Hindlimb muscle (tissue), 1 donor: ENCODE measurements around the gene FDXR. TPM values are rescaled to one million over a fixed set of nuclear protein-coding genes. Genes with fewer than 3 reads are reported as not detected.
"Not testable (repeated sequence)": the region's sequence is repeated elsewhere in the genome, so short reads cannot be mapped to it uniquely, and the experiment has no call there.

Experiments
- DNase-seq: peaks from one replicate; pipeline ENCODE4 v3.0.0-alpha.2; 2013
- polyA plus RNA-seq: library from polyadenylated mRNA; unstranded; fragments of 120-200 nt; gene quantifications from one replicate; pipeline ENCODE4 v1.2.1, GENCODE V29; 2013; ENCODE audit not compliant: insufficient read length

FDXR gene
- 2.5 TPM for polyA plus RNA-seq

- DNase-seq, result no peak
Measured at GRCh38 chr17:74872313-74873036, at the start of gene FDXR. FDXR (minus strand) TSS chr17:74872994; CDS start chr17:74872944, 50 bp downstream.

GRCh38 chr17:74922172-74922571 lies 49.4 kb upstream of the FDXR start:
- no peak for DNase-seq

DNA sequence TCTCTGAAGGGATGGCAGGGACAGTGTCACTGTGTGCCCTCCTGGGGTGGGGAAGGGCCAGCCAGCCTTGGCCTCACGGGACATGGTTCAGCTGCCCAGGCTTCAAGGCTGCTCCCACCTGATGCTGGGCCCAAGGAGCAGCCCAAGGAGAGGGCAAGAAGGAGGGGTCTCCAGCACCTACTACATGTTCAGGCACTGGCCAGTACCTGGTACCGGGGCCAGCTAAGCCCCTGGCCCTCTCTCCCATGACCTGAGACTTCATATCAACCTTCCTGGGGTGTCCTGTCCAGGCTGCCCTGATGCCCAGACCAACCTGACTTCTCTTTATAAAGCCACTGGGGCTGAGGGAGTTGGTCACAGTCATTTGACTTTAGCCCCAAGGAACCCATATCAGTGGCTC lies 49.0 kb upstream of the FDXR start:
- DNase-seq, result no peak

DNA sequence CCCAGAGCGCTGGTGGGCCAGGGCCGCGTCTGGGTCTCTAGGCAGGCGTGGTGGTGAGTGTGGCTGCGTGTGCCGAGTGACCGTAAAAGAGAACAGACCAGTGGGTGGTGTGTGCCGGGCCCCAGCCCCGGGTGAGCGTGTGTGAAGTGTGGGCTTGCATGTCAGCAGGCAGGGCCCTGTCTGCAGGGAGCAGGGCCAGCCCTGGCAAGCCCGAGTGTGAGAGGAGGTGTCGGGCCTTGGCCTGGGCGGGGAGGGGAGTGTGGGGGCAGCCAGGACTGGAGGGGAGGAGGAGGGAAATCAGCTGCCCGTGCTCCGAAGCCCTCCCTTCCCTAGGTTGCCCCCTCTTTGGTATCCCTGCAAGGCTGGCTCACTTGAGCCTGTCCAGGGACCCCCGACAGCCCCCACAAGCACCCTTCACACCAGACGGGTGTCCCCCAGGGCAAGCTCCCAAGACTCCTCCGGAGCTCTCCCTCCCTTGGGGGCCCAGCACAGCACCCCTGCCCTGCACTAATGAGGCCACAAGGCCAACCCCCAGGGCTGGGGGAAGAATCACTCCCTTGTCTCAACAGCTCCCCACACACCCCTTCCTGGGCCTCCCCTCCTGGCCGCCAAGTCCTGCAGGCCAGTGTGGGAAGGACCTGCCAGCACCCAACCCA lies 48.4 kb upstream of the FDXR start:
- DNase-seq, result no peak

DNA sequence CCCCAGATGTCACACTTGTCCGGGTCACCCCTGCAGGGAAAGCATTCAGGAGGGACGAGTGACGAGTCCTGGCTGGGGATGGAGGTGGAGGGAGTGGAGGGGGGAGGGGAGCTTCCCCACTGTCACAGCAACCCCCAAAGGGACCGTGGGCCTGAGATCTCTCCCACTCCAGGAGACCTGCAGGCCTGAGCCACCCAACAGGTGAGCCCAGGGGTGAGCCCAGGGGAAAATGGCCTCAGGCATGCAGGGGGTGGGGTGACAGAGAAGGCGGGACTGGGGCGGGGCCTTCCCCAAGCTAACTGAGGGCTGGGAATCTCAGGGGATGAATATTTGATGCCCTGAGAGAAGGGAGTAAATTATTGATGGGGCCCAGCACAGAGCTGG lies 47.8 kb upstream of the FDXR start:
- no peak for DNase-seq

- no peak for DNase-seq
Measured at GRCh38 chr17:74920306-74920620, 47.5 kb upstream of the FDXR start.

DNA sequence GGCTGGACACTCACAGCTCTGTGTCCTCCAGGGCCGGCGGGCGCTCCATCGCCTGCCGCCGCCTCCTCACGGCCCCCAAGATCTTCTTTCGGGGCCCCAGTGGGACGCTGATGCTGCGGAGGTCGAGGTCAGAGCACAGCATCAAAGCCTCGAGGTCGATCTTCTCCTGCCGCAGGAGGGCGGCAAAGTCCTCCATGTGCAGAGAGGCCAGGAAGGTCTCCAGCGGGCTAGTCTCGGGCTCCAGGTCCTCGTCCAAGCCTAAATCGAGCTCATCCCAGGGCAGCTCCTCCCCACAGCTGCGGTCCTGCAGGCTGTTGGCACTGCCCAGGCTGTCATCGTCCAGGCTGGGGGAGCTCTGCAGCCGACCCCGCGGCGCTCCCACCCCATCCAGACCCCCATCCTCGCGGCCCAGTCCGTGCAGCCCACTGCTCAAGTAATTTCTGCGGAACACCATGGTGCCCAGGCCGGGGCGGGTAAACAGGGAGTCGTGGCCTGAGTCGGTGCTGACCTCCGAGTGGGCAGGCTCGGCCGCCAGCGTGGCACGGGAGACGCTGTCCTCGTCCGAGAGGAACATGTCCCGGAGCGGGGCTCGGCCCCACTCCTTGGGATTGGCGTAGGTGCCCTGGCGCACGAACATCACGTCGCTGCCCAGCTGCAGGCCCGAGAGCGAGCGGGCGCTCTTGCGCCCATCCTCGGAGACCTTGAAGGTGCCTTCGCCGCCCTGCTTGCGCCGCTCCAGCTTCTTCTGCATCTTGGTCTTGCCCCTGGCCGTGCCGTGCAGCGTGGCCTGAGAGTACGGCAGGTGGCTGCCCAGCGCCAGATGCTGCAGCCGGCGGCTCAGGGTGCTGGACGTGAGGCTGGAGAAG lies 46.9 kb upstream of the FDXR start:
- no peak for DNase-seq

GRCh38 chr17:74918906-74919305 lies 46.1 kb upstream of the FDXR start:
- DNase-seq, result no peak

GRCh38 chr17:74917430-74917829 lies 44.6 kb upstream of the FDXR start:
- DNase-seq, result no peak

GRCh38 chr17:74916851-74917199 lies 44.0 kb upstream of the FDXR start:
- DNase-seq, result no peak

- DNase-seq, result no peak
Measured at GRCh38 chr17:74916136-74916850, 43.5 kb upstream of the FDXR start.

DNA sequence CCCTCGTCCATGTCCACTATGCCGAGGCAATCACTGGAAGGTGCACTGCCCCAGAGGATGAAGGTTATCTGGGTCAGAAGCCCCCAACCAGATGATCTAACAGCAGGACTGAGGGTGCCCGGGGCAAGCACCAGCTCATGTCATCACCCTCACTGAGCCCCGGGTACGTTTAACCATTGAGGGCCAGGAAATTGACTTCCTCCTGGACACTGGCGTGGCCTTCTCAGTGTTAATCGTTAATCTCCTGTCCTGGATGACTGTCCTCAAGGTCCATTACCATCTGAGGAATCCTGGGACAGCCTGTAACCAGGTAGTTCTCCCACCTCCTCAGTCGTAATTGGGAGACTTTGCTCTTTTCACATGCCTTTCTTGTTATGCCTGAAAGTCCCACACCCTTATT lies 38.6 kb upstream of the FDXR start:
- DNase-seq, result not testable (repeated sequence)

- DNase-seq, result not testable (repeated sequence)
Measured at GRCh38 chr17:74909097-74909496, 36.3 kb upstream of the FDXR start.

GRCh38 chr17:74907012-74907411 lies 34.2 kb upstream of the FDXR start:
- no peak for DNase-seq

DNA sequence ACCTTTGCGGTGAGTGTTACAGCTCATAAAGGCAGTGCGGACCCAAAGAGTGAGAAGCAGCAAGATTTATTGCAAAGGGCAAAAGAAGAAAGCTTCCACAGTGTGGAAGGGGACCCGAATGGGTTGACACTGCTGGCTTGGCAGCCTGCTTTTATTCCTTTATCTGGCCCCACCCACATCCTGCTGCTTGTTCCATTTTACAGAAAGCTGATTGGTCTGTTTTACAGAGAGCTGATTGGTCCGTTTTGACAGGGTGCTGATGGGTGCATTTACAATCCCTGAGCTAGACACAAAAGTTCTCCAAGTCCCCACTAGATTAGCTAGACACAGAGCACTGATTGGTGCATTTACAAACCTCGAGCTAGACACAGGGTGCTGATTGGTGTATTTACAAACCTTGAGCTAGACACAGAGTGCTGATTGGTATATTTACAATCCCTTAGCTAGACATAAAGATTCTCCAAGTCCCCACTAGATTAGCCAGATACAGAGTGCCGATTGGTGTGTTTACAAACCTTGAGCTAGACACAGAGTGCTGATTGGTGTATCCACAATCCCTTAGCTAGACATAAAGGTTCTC lies 33.5 kb upstream of the FDXR start:
- not testable (repeated sequence) for DNase-seq

DNA sequence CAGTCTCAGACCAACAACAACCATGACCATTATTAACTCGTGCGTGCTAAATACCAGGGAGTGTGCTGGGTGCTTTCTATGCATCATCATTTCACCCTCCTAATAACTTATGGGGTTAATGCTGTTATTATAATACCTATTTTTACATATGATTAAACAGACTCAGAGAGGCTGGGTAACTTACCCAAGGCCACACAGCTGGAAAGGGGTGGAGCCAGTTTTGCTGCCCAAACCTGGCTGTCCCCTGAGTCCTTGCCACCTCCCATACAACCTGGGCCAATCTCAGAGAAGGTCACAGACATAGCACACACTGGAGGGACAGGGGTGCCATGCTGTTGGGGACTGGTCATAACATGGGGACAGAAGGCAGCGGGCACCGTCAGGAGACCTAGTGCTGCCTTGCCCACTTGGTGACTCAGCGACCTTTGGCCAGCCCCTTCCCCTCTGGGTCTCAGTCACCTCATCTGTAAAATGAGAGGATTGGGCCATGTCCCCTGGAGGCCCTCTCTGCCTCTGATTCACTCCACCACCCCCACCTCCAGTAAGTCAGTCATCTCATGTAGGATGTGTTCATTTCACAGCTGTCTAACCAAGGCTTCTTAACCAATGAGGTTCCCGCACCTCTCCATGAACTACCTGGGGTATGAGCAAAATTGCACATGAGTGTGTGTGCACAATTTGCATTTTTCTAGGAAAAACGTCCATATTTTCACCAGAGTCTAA lies 32.1 kb upstream of the FDXR start:
- no peak for DNase-seq

GRCh38 chr17:74903671-74904070 lies 30.9 kb upstream of the FDXR start:
- no peak for DNase-seq

DNA sequence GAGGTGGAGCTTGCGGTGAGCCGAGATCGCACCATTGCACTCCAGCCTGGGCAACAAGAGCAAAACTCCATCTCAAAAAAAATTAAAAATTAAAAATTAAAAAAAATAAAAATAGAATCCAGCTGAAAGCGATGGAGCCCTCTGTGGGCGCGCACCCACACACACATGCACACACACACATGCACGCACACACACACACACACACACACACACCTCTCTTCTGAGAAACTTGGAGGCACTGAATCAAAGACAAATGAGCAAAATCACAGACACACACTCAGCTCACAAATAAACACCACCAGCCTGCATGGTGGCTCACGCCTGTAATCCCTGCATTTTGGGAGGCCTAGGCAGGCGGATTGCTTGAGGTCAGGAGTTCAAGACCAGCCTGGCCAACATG lies 30.2 kb upstream of the FDXR start:
- no peak for DNase-seq

- DNase-seq, result no peak
Measured at GRCh38 chr17:74901353-74902135, 28.8 kb upstream of the FDXR start.

GRCh38 chr17:74900208-74900607 lies 27.4 kb upstream of the FDXR start:
- no peak for DNase-seq

DNA sequence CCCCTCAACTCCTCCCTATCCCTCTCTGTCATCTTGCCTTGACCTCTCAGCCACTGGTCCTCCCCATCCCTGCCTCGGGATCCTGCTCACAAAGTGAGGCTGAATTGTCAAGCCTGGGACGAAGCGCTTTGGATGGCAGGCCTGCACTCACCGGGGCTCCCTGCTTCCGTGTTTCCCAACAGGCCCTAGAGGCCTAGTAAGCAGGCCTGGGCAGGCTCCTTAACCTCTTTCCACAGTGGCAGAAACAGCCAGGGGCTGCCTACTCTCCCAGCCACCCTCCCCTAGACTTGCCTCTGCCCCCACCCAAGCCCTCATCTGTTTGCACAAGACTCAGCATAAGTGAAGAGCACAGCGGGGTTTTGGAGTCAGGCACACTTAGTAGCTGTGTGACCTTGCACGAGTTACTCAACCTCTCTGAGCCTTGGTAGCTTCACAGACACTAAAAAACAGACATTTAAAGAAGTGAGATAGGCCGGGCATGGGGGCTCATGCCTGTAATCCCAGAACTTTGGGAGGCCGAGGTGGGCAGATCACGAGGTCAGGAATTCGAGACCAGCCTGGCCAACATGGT lies 25.7 kb upstream of the FDXR start:
- no peak for DNase-seq
